Aorta (tissue), 5 donors: ENCODE data around the gene PGAP3. TPM values are rescaled to one million over a fixed set of nuclear protein-coding genes. Genes with fewer than 3 reads are reported as not detected.
"Not testable (repeated sequence)": the region's sequence is repeated elsewhere in the genome, so short reads cannot be mapped to it uniquely, and the experiment has no call there.

ENCODE experiments used
- ATAC-seq: fragments of 200-7000 bp; cut with Tn5 transposase; one replicate; pipeline ENCODE4 v1.9.1; 2022; ENCODE audit warnings: moderate library complexity; ENCODE audit not compliant: low FRiP score
- DNase-seq, 2 donors: peaks; one replicate each; pipeline ENCODE4 v3.0.0-alpha.2; 2020
- H3K27ac ChIP-seq, 2 donors: one replicate each; pipeline ENCODE4 v1.5.1; 2013; ENCODE audit warnings: low read length in 2 of 2, mild to moderate bottlenecking in 2 of 2, moderate library complexity in 2 of 2, control low read depth in 1 of 2, inconsistent platforms in 1 of 2, low read depth in 1 of 2
- H3K27me3 ChIP-seq, 2 donors: one replicate each; pipeline ENCODE4 v1.6.1; 2013; ENCODE audit warnings: control low read depth in 1 of 2, low read length in 1 of 2, mild to moderate bottlenecking in 1 of 2, moderate library complexity in 1 of 2; ENCODE audit not compliant: insufficient read depth in 2 of 2, control insufficient read depth in 1 of 2
- H3K36me3 ChIP-seq, 2 donors: one replicate each; pipeline ENCODE4 v1.6.1; 2013; ENCODE audit warnings: control low read depth in 1 of 2, low read length in 1 of 2, mild to moderate bottlenecking in 1 of 2; ENCODE audit not compliant: insufficient read depth in 2 of 2, control insufficient read depth in 1 of 2
- H3K4me1 ChIP-seq, 2 donors: one replicate each; pipeline ENCODE4 v1.6.1; 2013; ENCODE audit warnings: low read length in 2 of 2, control low read depth in 1 of 2, mild to moderate bottlenecking in 1 of 2, moderate library complexity in 1 of 2; ENCODE audit not compliant: insufficient read depth in 2 of 2, control insufficient read depth in 1 of 2
- H3K4me3 ChIP-seq, 2 donors: one replicate each; pipeline ENCODE4 v1.5.1; 2013; ENCODE audit warnings: low read length in 2 of 2, control low read depth in 1 of 2, mild to moderate bottlenecking in 1 of 2
- H3K9me3 ChIP-seq: one replicate; pipeline ENCODE4 v1.6.1; 2013; ENCODE audit warnings: mild to moderate bottlenecking, low read length; ENCODE audit not compliant: control insufficient read depth
- WGBS, 2 donors: extraction: QIAGEN DNeasy Blood & Tissue Kit; methylation state at CpG; one replicate each; pipeline ENCODE4 v1.1.7; 2013; 5-methylcytosine and 5-hydroxymethylcytosine counted together
- intact Hi-C, 2 donors: fragments of 100-400 bp; cut with DNase I; formaldehyde crosslinking; loops; one replicate each; pipeline versions ENCODE4 v1.14.2 to v1.15.0; 2022
- polyA plus RNA-seq, 2 donors: library from polyadenylated mRNA; stranded (reverse); fragments of 200-250 nt; gene quantifications; one replicate each; pipeline ENCODE4 v1.2.3, GENCODE V29; 2013
- total RNA-seq, 2 donors: library from RNA; stranded (reverse); fragmentation: NEBNext Ultra II Directional; extraction: Animal tissue kit (Norgen Biotek cat#: 25700); gene quantifications; one replicate each; pipeline ENCODE4 v1.2.1, GENCODE V29; 2021
- donor health status: healthy with polysubstance abuse.
- donor health status: Bipolar disorder and iron deficiency.
- donor health status: DM: no; HTN: no; CAD: no.
- donor health status: DM: no; HTN: no; CAD: no.
- donor health status: DM: yes; HTN: yes; CAD: no.

Gene PGAP3
- total and polyA plus RNA-seq, 4 donors: 13.3 to 25.5 (median 22.0) TPM

DNA sequence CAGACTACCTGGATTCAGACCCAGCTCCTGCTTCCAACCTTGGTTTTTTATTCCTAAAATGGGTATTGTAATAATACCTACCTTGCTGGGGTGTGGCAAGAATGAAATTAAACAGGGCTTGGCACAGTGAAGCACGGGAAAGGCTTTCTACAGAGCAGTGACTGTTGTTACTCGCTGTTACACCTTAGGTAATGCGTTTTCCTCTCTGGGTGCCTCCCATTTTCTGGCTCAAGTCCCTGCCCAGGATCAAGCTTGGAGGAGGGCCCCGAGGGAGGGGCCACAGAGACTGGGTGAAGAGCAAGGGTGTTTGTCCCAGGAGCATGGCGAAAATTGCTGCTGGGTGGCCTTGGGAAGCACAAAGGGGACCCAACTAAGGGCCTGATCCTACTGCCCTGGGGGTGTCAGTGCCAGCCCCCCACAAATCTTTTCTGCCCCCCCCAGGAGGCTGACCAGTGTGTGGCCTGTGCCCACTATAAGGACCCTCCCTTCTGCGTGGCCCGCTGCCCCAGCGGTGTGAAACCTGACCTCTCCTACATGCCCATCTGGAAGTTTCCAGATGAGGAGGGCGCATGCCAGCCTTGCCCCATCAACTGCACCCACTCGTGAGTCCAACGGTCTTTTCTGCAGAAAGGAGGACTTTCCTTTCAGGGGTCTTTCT lies 29.2 kb upstream of the PGAP3 start:
- DNase-seq: peak in 1 of 2 donors; percentile 38
- intact Hi-C loops: no loop called here
- H3K36me3 ChIP-seq: peaks cover 6% of the 10 kb centered on the region in 2 donors

GRCh38 chr17:39716073-39716818 lies 28.4 kb upstream of the PGAP3 start:
- no peak overlapping the region for H3K27ac ChIP-seq

More for the DNA sequence above, 29.2 kb upstream of the PGAP3 start:
- Histone ChIP-seq H3K27me3 (no peaks in the 10 kb centered on the region), H3K9me3 (no peaks in the 10 kb centered on the region), H3K27ac (no peak overlapping the region), H3K4me3 (no peak overlapping the region), H3K4me1 (no peaks in the 10 kb centered on the region)
- no peak for ATAC-seq
- WGBS, 2 donors: 67 to 69% methylated on average over 11 of the region's 11 CpGs

GRCh38 chr17:39715375-39716072 lies 27.7 kb upstream of the PGAP3 start:
- Histone ChIP-seq H3K27ac (no peak overlapping the region), H3K4me3 (no peak overlapping the region), H3K4me1 (no peaks in the 10 kb centered on the region), H3K27me3 (no peaks in the 10 kb centered on the region), H3K36me3 (peaks cover 6 to 9% of the 10 kb centered on the region in 2 donors), H3K9me3 (no peaks in the 10 kb centered on the region)
- intact Hi-C loops: no loop called here
- DNase-seq (peak in 1 of 2 donors; percentile 40), ATAC-seq (no peak)
- 86 to 88% methylated on average over 18 of the region's 18 CpGs for WGBS, 2 donors

More at GRCh38 chr17:39716073-39716818, 28.4 kb upstream of the PGAP3 start:
- DNase-seq (peak in 1 of 2 donors; percentile 38), ATAC-seq (no peak)
- H3K9me3 ChIP-seq: no peaks in the 10 kb centered on the region
- no peaks in the 10 kb centered on the region for H3K27me3 ChIP-seq
- intact Hi-C loops: no loop called here
- no peak overlapping the region for H3K4me3 ChIP-seq
- 63 to 65% methylated on average over 15 of the region's 15 CpGs for WGBS, 2 donors
- H3K4me1 ChIP-seq: no peaks in the 10 kb centered on the region
- peaks cover 6 to 9% of the 10 kb centered on the region in 2 donors for H3K36me3 ChIP-seq

DNA sequence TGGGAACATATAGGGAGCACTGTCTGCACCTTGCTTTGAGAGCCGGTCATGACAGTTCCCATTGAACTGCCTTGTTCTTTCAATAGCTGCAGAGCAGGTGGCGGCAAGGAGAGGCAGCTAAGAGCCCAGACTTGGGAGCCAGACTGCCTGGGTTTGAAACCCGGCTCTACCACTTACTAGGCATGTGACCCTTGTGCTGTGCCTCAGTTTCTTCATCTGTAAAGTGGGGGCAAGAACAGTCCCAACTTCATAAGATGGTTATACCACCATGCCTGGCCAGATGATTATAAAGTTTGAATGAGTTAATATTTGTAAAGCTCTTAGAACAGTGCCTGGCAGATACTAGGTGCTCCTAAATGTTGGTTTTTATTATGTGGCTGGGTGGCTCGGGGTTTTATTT lies 26.4 kb upstream of the PGAP3 start:
- DNase-seq (peak in 1 of 2 donors; percentile 24), ATAC-seq (no peak)
- no peaks in the 10 kb centered on the region for H3K9me3 ChIP-seq
- 90 to 96% methylated on average over 4 of the region's 4 CpGs for WGBS, 2 donors
- H3K4me3 ChIP-seq: no peak overlapping the region
- H3K4me1 ChIP-seq: no peaks in the 10 kb centered on the region
- H3K36me3 ChIP-seq: peaks cover 6 to 9% of the 10 kb centered on the region in 2 donors
- intact Hi-C loops: no loop called here
- no peak overlapping the region for H3K27ac ChIP-seq
- no peaks in the 10 kb centered on the region for H3K27me3 ChIP-seq

DNA sequence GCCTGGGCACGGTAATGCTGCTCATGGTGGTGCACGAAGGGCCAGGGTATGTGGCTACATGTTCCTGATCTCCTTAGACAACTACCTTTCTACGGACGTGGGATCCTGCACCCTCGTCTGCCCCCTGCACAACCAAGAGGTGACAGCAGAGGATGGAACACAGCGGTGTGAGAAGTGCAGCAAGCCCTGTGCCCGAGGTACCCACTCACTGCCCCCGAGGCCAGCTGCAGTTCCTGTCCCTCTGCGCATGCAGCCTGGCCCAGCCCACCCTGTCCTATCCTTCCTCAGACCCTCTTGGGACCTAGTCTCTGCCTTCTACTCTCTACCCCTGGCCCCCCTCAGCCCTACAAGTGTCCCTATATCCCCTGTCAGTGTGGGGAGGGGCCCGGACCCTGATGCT lies 24.0 kb upstream of the PGAP3 start:
- Histone ChIP-seq H3K27ac (no peak overlapping the region), H3K36me3 (peaks cover 6 to 12% of the 10 kb centered on the region in 2 donors), H3K4me1 (no peaks in the 10 kb centered on the region), H3K4me3 (no peak overlapping the region), H3K9me3 (no peaks in the 10 kb centered on the region), H3K27me3 (no peaks in the 10 kb centered on the region)
- intact Hi-C loops: no loop called here
- 81 to 87% methylated on average over 10 of the region's 10 CpGs for WGBS, 2 donors
- ATAC-seq: no peak
- no peak for DNase-seq

- intact Hi-C loops, H3K36me3 ChIP-seq, H3K27me3 ChIP-seq, H3K9me3 ChIP-seq, DNase-seq, H3K27ac ChIP-seq, ATAC-seq, H3K4me3 ChIP-seq, H3K4me1 ChIP-seq: not testable (repeated sequence)
- WGBS, 2 donors: 67 to 73% methylated on average over 11 of the region's 11 CpGs
Measured at GRCh38 chr17:39711071-39711470, 23.2 kb upstream of the PGAP3 start.

DNA sequence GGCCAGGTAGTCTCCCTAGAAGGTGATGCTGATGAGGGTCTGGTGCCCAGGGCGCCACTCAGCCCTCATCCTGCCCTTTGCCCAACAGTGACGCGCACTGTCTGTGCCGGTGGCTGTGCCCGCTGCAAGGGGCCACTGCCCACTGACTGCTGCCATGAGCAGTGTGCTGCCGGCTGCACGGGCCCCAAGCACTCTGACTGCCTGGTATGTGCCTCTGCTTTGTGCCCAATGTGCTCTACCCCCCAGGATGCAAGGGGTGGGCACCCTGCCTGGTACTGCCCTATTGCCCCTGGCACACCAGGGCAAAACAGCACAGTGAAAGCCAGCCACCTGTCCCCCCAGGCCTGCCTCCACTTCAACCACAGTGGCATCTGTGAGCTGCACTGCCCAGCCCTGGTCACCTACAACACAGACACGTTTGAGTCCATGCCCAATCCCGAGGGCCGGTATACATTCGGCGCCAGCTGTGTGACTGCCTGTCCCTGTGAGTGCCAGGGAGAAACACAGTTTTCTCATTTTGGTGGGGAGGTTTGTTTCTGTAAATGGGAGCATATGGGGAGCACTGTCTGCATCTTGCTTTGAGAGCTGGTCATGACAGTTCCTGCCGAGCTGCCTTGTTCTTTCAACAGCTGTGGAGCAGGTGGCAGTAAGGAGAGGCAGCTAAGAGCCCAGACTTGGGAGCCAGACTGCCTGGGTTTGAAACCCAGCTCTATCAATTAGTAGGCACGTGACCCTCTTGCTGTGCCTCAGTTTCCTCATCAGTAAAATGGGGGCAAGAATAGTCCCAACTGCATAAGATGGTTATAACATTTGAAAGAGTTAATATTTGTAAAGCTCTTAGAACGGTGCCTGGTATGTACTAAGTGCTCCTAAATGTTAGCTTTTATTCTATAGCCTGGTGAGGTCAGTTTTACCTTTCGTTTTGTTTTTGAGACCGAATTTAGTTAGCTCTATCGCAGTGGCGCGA lies 22.4 kb upstream of the PGAP3 start:
- intact Hi-C loops: no loop called here
- no peaks in the 10 kb centered on the region for H3K9me3 ChIP-seq
- WGBS, 2 donors: 85% methylated on average over 20 of the region's 20 CpGs
- H3K36me3 ChIP-seq: peaks cover 3 to 6% of the 10 kb centered on the region in 2 donors
- no peak overlapping the region for H3K27ac ChIP-seq
- no peak overlapping the region for H3K4me3 ChIP-seq
- DNase-seq: no peak
- no peaks in the 10 kb centered on the region for H3K27me3 ChIP-seq
- no peaks in the 10 kb centered on the region for H3K4me1 ChIP-seq
- ATAC-seq: no peak
